ENCODE results near the gene YIPF3. TPM values are rescaled to one million over a fixed set of nuclear protein-coding genes. Genes with fewer than 3 reads are reported as not detected.

The YIPF3 gene
- 81.4 and 82.4 TPM in 2 replicates for total RNA-seq

DNA sequence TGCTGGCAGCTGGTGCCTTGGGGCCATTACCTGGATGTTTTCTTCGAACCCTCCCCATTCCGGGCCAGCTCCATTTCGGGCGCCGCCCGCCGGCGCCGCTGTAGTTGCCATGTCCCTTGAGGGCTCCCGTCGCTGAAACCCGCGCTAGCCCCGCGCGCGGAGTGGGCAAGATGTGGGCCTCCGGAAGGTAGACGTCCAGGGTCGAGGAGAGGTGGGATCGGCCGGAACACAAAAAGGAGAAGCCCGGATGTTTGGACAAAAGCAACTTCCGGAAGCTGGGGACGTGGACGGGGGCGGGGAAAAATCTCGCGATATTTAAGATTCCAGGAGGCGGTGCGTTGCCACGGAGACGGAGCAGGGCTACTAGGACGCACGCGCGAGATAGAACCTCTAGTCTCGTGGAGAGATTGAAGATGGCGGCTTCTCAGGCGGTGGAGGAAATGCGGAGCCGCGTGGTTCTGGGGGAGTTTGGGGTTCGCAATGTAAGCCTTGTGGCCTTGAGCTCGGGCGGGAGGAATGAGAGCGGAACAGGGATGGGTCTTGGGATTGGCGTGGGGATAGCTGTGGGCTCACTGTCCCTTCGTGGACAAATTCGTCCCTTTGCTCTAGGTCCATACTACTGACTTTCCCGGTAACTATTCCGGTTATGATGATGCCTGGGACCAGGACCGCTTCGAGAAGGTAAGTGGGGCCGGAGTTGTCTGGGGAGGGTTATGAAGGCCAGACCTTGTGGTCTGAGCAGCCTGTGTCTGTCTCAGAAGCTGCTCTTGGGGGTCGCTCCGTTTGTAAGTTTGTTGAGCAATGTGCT is at the start of gene YIPF3, which contains the start of gene POLR1C:
Gene YIPF3, minus strand, starts transcription at position 230 of the 808 bp plus-strand sequence. Its CDS starts 119 bp downstream, at position 111.
Gene POLR1C, plus strand, starts transcription at position 393 of the 808 bp plus-strand sequence. Its CDS starts 21 bp downstream, at position 414.

DNA sequence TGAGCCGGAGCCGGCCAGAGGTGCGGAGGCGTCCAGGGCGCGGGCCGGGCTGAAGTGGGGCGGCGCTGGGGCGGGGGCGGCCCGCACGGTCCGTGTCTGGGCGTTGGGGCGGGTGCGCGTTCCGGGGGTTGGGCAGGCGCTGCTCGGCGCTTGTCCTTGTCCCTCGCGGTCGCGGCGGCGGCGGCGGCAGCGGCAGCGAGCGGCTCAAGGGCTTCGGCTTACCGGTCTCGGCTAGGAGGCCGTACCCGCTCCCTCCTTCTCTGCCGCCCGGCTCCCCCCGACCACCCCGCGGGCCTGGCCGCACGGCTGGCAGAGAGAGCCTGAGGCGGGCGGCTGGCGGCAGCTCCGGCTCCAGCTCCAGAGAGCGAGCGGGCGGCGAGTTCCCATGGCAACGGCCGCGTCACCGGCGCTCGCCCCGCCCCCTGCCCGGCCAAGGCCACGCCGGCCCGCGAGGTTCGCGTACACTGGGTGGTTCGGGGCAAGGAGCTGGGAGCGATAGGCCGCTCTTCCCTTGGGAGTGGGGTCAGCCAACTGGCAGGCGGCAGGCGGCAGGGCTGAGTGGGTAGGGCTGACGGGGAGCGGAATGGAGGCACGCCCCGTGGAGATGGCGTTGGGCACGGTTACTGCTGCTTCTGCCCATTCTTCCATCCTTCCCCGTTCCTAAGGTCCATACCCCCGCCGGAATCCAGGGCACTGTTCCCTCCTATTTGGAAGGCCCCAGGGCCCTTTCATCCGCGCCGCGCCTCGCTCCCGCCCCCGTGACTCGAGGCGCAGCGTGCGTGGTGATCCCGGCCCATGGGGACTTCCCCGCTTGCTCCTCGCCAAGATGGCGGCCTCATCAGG is 6.5 kb downstream of the YIPF3 start, which contains the start of gene LRRC73:
Gene LRRC73, minus strand, starts transcription at position 363 of the 843 bp plus-strand sequence. CDS start 561 bp downstream, outside the sequence.

DNA sequence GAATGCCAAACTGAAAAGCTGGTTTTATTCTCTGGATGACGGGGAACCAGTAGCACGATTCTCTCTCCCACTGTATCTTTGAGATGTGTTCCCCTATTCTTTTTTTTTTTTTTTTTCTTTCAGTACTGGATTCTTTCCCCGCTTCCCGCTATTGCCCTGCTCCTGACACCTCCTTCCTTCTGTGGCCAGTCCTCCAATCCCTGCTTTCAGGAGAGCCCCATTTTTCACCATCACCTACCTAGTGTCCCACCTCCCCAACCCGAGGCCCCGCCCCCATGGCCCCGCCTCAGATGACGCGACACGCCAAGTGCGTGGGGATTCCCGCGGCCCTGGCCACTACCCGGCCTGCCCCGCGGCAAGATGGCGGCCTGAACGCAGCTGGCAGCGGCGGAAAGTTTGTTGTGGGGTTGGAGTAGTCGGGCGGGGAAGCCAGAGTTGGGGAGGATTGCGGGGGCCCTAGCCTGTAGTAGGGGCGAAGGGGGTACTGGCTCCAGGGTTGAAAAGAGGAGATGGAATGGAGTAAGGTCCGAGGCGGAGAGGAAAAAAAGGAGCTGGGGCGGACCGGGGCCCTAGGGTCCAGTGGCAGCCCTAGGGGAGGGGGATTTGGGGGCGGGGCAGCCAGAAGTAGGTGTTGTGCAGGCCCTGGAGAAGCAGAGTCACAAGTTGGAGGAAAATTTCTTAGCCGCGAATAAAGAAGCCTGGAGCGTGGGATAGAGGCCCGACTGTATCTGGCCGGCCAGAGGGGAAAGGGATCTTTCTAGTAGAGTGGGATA is 39.3 kb downstream of the YIPF3 start, which contains the start of gene TJAP1:
Gene TJAP1, plus strand, starts transcription at position 336 of the 773 bp plus-strand sequence. CDS start 21,432 bp downstream, outside the sequence.

Other genes starting within 250 kb of the YIPF3 start
- not detected in 2 replicates for gene SLC22A7, start 218.7 kb downstream of the YIPF3 start, total RNA-seq
- gene CRIP3, start 208.1 kb downstream of the YIPF3 start, total RNA-seq = not detected in 2 replicates
- gene ZNF318, start 147.3 kb downstream of the YIPF3 start, total RNA-seq = 7.3 and 7.7 TPM in 2 replicates
- 18.0 and 19.7 TPM in 2 replicates for gene ABCC10, start 89.4 kb downstream of the YIPF3 start, total RNA-seq
- 36.1 and 47.8 TPM in 2 replicates for gene DLK2, start 61.4 kb downstream of the YIPF3 start, total RNA-seq
- gene TJAP1, start 39.4 kb downstream of the YIPF3 start, total RNA-seq = 21.9 and 29.0 TPM in 2 replicates
- gene LRRC73, start 6.6 kb downstream of the YIPF3 start, total RNA-seq = 0.16 and 0.27 TPM in 2 replicates
- gene POLR1C, start 163 bp upstream of the YIPF3 start, total RNA-seq = 31.3 and 46.5 TPM in 2 replicates
- gene XPO5, start 59.1 kb upstream of the YIPF3 start, total RNA-seq = 29.0 and 30.2 TPM in 2 replicates
- 25.1 and 26.1 TPM in 2 replicates for gene POLH, start 59.3 kb upstream of the YIPF3 start, total RNA-seq
- gene GTPBP2, start 112.3 kb upstream of the YIPF3 start, total RNA-seq = 34.1 and 60.1 TPM in 2 replicates
- 26.0 and 33.0 TPM in 2 replicates for gene MAD2L1BP, start 118.9 kb upstream of the YIPF3 start, total RNA-seq
- not detected in 2 replicates for gene RSPH9, start 128.1 kb upstream of the YIPF3 start, total RNA-seq
- gene MRPS18A, start 170.9 kb upstream of the YIPF3 start, total RNA-seq = 55.4 and 62.5 TPM in 2 replicates

All from hair follicular keratinocyte (primary cell).